Activated CD4-positive, alpha-beta T cell treated with anti-CD3 and anti-CD28 coated beads, Interleukin-2, amount 10 ng/mL, durations not matched to agents 24 days and 14 days (primary cell): ENCODE measurements around the gene STX16. TPM values are rescaled to one million over a fixed set of nuclear protein-coding genes. Genes with fewer than 3 reads are reported as not detected.

Source experiments
- DNase-seq: peaks from one replicate; pipeline ENCODE4 v3.0.0; 2022
- H3K27ac Mint-ChIP-seq: one replicate; pipeline ENCODE4 v1.8.0; 2022; ENCODE audit warnings: mild to moderate bottlenecking, mixed read lengths
- H3K27me3 Mint-ChIP-seq: one replicate; pipeline ENCODE4 v1.8.0; 2022; ENCODE audit warnings: mixed read lengths
- H3K36me3 Mint-ChIP-seq: one replicate; pipeline ENCODE4 v1.8.0; 2022; ENCODE audit warnings: low read depth, mild to moderate bottlenecking, mixed read lengths
- H3K4me1 Mint-ChIP-seq: one replicate; pipeline ENCODE4 v1.8.0; 2021; ENCODE audit warnings: mixed read lengths
- H3K4me3 Mint-ChIP-seq: one replicate; pipeline ENCODE4 v1.8.0; 2022; ENCODE audit warnings: mild to moderate bottlenecking, moderate library complexity, mixed read lengths
- H3K9me3 Mint-ChIP-seq: one replicate; pipeline ENCODE4 v1.8.0; 2021; ENCODE audit warnings: mixed read lengths
- intact Hi-C: fragments of 100-400 bp; cut with micrococcal nuclease; formaldehyde crosslinking; loops from one replicate; pipeline ENCODE4 v1.15.1; 2023
- total RNA-seq: library from RNA; stranded (reverse); gene quantifications from 2 replicates; pipeline ENCODE4 v1.2.3, GENCODE V29; 2022

STX16 gene
- total RNA-seq, 1 donor from 2014 or later, result 110 TPM

- H3K4me1 Mint-ChIP-seq, result no peaks in the 10 kb centered on the region
- no peak overlapping the region for H3K27ac Mint-ChIP-seq
- intact Hi-C loops, result no loop called here
- H3K4me3 Mint-ChIP-seq, result no peak overlapping the region
- H3K27me3 Mint-ChIP-seq, result peaks cover 3% of the 10 kb centered on the region
- no peaks in the 10 kb centered on the region for H3K9me3 Mint-ChIP-seq
- H3K36me3 Mint-ChIP-seq, result no peaks in the 10 kb centered on the region
- DNase-seq, result no peak
Measured at GRCh38 chr20:58613061-58613854, 37.8 kb upstream of the STX16 start.

- Mint-ChIP-seq H3K27ac (no peak overlapping the region), H3K9me3 (no peaks in the 10 kb centered on the region), H3K27me3 (peaks cover 3% of the 10 kb centered on the region), H3K4me3 (no peak overlapping the region), H3K4me1 (no peaks in the 10 kb centered on the region), H3K36me3 (no peaks in the 10 kb centered on the region)
- intact Hi-C loops, result no loop called here
- no peak for DNase-seq
Measured at GRCh38 chr20:58614366-58614765, 36.7 kb upstream of the STX16 start.

GRCh38 chr20:58614984-58615760 is 35.9 kb upstream of the STX16 start:
- Mint-ChIP-seq H3K36me3 (no peaks in the 10 kb centered on the region), H3K9me3 (no peaks in the 10 kb centered on the region), H3K27me3 (peaks cover 5% of the 10 kb centered on the region), H3K4me3 (no peak overlapping the region), H3K4me1 (no peaks in the 10 kb centered on the region), H3K27ac (no peak overlapping the region)
- no peak for DNase-seq
- intact Hi-C loops, result no loop called here

- Mint-ChIP-seq H3K27ac (no peak overlapping the region), H3K4me1 (no peaks in the 10 kb centered on the region), H3K36me3 (no peaks in the 10 kb centered on the region), H3K4me3 (no peak overlapping the region), H3K9me3 (no peaks in the 10 kb centered on the region), H3K27me3 (peaks cover 5% of the 10 kb centered on the region)
- intact Hi-C loops, result no loop called here
- no peak for DNase-seq
Measured at GRCh38 chr20:58616411-58616810, 34.7 kb upstream of the STX16 start.

GRCh38 chr20:58617158-58617557 is 33.9 kb upstream of the STX16 start:
- H3K36me3 Mint-ChIP-seq, result no peaks in the 10 kb centered on the region
- DNase-seq, result no peak
- intact Hi-C loops, result no loop called here
- no peaks in the 10 kb centered on the region for H3K9me3 Mint-ChIP-seq
- peaks cover 5% of the 10 kb centered on the region for H3K27me3 Mint-ChIP-seq
- no peaks in the 10 kb centered on the region for H3K4me1 Mint-ChIP-seq
- H3K27ac Mint-ChIP-seq, result no peak overlapping the region
- H3K4me3 Mint-ChIP-seq, result no peak overlapping the region

- H3K4me1 Mint-ChIP-seq, result no peaks in the 10 kb centered on the region
- no peak for DNase-seq
- no peaks in the 10 kb centered on the region for H3K36me3 Mint-ChIP-seq
- H3K4me3 Mint-ChIP-seq, result no peak overlapping the region
- no peak overlapping the region for H3K27ac Mint-ChIP-seq
- no peaks in the 10 kb centered on the region for H3K9me3 Mint-ChIP-seq
- H3K27me3 Mint-ChIP-seq, result peaks cover 5% of the 10 kb centered on the region
- intact Hi-C loops, result no loop called here
Measured at GRCh38 chr20:58618351-58619076, 32.6 kb upstream of the STX16 start.

GRCh38 chr20:58619077-58619863 is 31.8 kb upstream of the STX16 start:
- Mint-ChIP-seq H3K36me3 (no peaks in the 10 kb centered on the region), H3K9me3 (no peaks in the 10 kb centered on the region), H3K27me3 (peaks cover 5% of the 10 kb centered on the region), H3K27ac (no peak overlapping the region), H3K4me3 (no peak overlapping the region), H3K4me1 (no peaks in the 10 kb centered on the region)
- intact Hi-C loops, result no loop called here
- DNase-seq, result no peak

- no peak for DNase-seq
- Mint-ChIP-seq H3K9me3 (no peaks in the 10 kb centered on the region), H3K4me1 (no peaks in the 10 kb centered on the region), H3K27me3 (peaks cover 5% of the 10 kb centered on the region), H3K36me3 (no peaks in the 10 kb centered on the region), H3K27ac (no peak overlapping the region), H3K4me3 (no peak overlapping the region)
- intact Hi-C loops, result no loop called here
Measured at GRCh38 chr20:58619864-58620431, 31.1 kb upstream of the STX16 start.

GRCh38 chr20:58621906-58622548 is 29.1 kb upstream of the STX16 start:
- H3K27ac Mint-ChIP-seq, result no peak overlapping the region
- intact Hi-C loops, result no loop called here
- H3K4me1 Mint-ChIP-seq, result no peaks in the 10 kb centered on the region
- no peaks in the 10 kb centered on the region for H3K9me3 Mint-ChIP-seq
- H3K4me3 Mint-ChIP-seq, result no peak overlapping the region
- H3K27me3 Mint-ChIP-seq, result peaks cover 5% of the 10 kb centered on the region
- no peaks in the 10 kb centered on the region for H3K36me3 Mint-ChIP-seq
- no peak for DNase-seq

GRCh38 chr20:58622671-58623578 is 28.2 kb upstream of the STX16 start:
- no peak for DNase-seq
- H3K36me3 Mint-ChIP-seq, result no peaks in the 10 kb centered on the region
- H3K27me3 Mint-ChIP-seq, result peaks cover 2% of the 10 kb centered on the region
- H3K4me1 Mint-ChIP-seq, result no peaks in the 10 kb centered on the region
- no peaks in the 10 kb centered on the region for H3K9me3 Mint-ChIP-seq
- no peak overlapping the region for H3K27ac Mint-ChIP-seq
- no peak overlapping the region for H3K4me3 Mint-ChIP-seq
- intact Hi-C loops, result no loop called here

- no peak overlapping the region for H3K4me3 Mint-ChIP-seq
- intact Hi-C loops, result no loop called here
- H3K27me3 Mint-ChIP-seq, result peaks cover 2% of the 10 kb centered on the region
- no peak overlapping the region for H3K27ac Mint-ChIP-seq
- H3K36me3 Mint-ChIP-seq, result no peaks in the 10 kb centered on the region
- H3K9me3 Mint-ChIP-seq, result no peaks in the 10 kb centered on the region
- no peaks in the 10 kb centered on the region for H3K4me1 Mint-ChIP-seq
- no peak for DNase-seq
Measured at GRCh38 chr20:58623579-58624473, 27.3 kb upstream of the STX16 start.
